Tibial nerve (tissue), 3 donors: ENCODE results near the gene LAMTOR5.

Experiments
- POLR2A ChIP-seq, 2 donors: fragments of 450-650 bp; IDR thresholded peaks; one replicate each; pipeline ENCODE4 v1.6.1; 2017; ENCODE audit warnings: antibody characterized with exemption in 2 of 2, mild to moderate bottlenecking in 2 of 2, moderate library complexity in 2 of 2
- TF ChIP-seq, protein P1 (sequence below), 5 experiments: fragments of 200-600 bp in 3 of 5; fragments of 450-650 bp in 2 of 5; sonication (generic) in 3 of 5; IDR thresholded peaks; one replicate each; pipeline ENCODE4 v1.5.1; 2016 to 2019; ENCODE audit warnings: antibody characterized with exemption in 5 of 5, mild to moderate bottlenecking in 3 of 5, moderate library complexity in 2 of 5

- TF ChIP-seq, protein P1, sequence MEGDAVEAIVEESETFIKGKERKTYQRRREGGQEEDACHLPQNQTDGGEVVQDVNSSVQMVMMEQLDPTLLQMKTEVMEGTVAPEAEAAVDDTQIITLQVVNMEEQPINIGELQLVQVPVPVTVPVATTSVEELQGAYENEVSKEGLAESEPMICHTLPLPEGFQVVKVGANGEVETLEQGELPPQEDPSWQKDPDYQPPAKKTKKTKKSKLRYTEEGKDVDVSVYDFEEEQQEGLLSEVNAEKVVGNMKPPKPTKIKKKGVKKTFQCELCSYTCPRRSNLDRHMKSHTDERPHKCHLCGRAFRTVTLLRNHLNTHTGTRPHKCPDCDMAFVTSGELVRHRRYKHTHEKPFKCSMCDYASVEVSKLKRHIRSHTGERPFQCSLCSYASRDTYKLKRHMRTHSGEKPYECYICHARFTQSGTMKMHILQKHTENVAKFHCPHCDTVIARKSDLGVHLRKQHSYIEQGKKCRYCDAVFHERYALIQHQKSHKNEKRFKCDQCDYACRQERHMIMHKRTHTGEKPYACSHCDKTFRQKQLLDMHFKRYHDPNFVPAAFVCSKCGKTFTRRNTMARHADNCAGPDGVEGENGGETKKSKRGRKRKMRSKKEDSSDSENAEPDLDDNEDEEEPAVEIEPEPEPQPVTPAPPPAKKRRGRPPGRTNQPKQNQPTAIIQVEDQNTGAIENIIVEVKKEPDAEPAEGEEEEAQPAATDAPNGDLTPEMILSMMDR (IDR thresholded peaks at IDR 0.05): no peak
- TF ChIP-seq POLR2A (IDR thresholded peaks at IDR 0.05): no peak
Observed at GRCh38 chr1:110385369-110385768, 22.1 kb downstream of the LAMTOR5 start.
